DLD1 (cell line): ENCODE measurements around the gene LIG4.
"Not testable (repeated sequence)": the region's sequence is repeated elsewhere in the genome, so short reads cannot be mapped to it uniquely, and the experiment has no call there.

Experiments used
- in situ Hi-C: cut with HindIII; loops from 2 replicates; pipeline ENCODE4 v1.10.0; 2017; ENCODE audit warnings: low sequenced_read_pairs

LIG4 gene

DNA sequence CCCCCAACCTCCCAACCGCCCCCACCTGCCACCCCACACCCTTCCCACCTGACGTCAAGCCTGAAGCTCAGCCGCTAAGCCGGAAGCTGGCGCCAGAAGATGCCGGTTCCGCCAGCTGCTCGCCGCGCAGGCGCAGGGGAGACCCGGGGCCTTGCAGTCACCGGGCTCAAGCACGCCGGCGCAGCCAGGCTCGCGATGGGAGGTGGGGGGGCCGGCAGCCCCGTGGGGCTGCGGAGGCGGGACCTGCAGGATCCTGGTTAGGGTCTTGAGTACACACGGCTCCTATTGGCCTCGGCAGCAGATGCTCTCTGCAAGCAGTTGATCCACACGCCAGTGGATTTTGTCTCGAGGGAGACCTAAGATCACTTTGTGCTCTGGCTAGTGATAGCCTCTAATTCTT, at the start of gene LIG4:
TSS of gene LIG4 (minus strand) at position 101 of the 400 bp plus-strand sequence. CDS start 4,268 bp downstream, outside the sequence.
- in situ Hi-C loops = no loop called here

GRCh38 chr13:108263621-108264355, 48.5 kb upstream of the LIG4 start:
- in situ Hi-C loops = no loop called here

DNA sequence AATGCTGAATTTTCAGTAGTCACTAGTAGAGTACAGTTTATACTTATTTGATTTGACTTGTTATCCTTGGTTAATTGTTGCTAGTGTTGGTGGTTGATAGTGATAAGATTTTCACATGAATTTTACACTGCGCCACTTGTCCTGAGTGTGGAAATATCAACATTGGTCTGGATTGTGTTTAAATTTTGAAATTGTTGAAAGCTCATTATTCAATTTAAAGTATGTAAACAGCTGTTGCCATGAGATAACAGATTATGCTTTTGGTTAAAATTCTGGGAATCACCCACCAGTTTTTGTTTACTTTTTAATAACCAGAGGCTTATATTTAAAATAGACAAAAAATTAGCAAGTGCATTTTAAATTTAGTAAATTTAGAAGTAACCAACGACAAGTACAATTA, 41.9 kb upstream of the LIG4 start:
- in situ Hi-C loops = no loop called here

GRCh38 chr13:108249150-108249549, 33.8 kb upstream of the LIG4 start:
- in situ Hi-C loops = no loop called here

DNA sequence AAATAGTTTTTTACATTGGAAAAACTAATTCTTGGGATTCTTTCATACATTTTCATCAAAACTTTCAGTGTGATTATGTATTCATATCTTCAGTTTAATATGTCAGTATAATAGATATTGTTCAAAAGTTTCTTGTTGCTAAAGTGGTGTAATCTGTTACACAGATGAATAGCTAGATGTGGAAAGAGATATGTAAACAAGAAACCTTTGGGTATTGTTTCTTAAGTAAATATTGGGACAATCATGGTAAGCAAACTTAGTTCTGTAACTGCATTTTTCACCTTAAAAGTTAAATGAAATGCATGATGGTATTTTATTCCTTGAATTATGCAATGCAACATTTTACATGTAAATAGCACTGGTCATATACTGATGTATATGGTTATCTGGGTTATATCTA, 15.0 kb upstream of the LIG4 start:
- in situ Hi-C loops = no loop called here

GRCh38 chr13:108227651-108228272, 12.4 kb upstream of the LIG4 start:
- in situ Hi-C loops = no loop called here

- in situ Hi-C loops = no loop called here
These were observed 10.8 kb upstream of the LIG4 start for GRCh38 chr13:108226184-108226583.

- in situ Hi-C loops = no loop called here
These were observed 10.1 kb upstream of the LIG4 start for GRCh38 chr13:108225440-108225839.

GRCh38 chr13:108223687-108224503, 8.6 kb upstream of the LIG4 start:
- in situ Hi-C loops = no loop called here

DNA sequence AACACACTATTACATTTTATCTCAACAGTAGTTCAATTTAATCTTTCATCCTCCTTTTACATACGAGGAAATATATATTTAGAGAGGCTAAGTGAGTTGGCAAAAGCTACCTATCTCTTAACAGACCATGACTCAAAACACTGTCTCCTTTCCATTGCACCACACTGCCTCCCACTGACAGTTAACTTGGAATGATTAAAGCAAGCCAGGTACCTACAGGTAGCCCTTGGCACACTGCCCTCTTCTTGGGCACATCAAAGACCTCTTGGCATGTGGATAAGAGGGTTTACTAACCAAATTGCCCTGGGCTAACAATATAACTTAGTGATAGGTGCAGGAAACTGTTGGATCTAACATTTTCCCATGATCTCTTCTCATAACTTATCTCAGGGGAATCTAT, 4.7 kb upstream of the LIG4 start:
- in situ Hi-C loops = no loop called here

DNA sequence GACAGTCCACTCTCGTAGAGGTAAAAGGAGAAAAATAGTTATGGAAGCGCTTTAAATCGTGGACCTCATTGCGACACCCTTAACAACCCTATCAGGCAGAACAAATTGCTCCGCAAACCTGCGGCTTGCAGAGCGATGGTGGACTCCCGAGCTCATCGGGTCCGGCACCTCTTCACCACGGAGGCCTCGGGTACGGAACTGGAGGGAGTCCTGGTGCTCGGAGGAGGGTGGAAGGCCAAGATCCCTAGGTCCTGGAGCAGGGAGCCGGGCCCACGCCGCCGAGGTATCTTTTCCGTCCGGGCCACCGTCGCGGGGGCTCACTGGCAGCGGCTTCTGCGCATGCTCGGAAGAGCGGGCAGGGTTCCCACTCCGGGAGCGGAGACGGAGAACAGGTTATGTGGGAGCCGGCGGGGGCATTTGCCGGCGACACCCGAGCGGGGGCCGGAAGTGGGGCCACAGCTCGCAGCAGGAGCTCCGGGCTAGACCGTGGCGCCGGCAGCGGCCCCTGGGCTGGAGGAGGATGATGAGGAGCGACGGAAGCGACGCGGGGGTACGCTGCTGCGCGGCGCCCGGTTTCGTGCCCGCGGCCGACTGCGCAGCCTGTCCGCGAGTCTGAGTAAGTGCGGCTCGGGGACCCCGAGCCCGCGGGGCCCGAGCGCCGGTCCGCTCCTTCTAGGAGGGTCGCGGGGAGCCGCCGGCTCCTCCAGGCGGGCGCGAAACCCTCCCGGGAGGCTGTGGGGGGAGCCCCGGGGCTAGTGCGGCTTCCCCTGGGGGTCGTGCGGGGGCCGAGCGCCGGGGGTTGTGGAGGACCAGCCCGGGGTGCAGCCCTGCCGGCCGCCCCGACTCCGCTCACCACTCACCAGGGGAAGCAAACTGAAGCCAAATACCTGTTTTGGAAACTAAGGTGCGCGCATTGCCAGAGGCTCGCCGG, 3.0 kb upstream of the LIG4 start, which contains the start of gene ABHD13:
TSS of gene ABHD13 (plus strand) at position 349 of the 931 bp plus-strand sequence. CDS start 10,827 bp downstream, outside the sequence.
- in situ Hi-C loops = no loop called here

- in situ Hi-C loops = not testable (repeated sequence)
These were observed 2.1 kb upstream of the LIG4 start for GRCh38 chr13:108217307-108218043.

GRCh38 chr13:108214441-108215271, 680 bp downstream of the LIG4 start:
- in situ Hi-C loops = no loop called here

GRCh38 chr13:108213946-108214345, 1.4 kb downstream of the LIG4 start:
- in situ Hi-C loops = no loop called here

DNA sequence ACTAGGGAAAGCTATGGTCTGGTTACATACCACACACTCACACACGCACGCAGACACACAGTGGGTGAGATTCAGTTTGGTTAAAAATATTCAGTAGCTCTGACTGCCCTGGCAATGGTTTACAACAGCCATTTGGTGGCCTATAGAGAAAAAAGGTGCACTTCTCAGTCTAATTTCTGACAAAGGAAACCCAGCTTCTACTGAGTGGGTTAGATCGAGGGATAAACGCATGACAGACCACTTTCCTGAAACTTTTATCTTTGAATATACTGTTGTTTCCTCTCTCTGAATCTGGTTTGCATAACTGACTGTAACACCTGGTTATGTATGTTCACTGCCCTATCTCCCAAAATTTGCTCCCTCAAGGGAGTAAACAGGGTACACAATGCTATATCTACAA, 2.5 kb downstream of the LIG4 start:
- in situ Hi-C loops = no loop called here

DNA sequence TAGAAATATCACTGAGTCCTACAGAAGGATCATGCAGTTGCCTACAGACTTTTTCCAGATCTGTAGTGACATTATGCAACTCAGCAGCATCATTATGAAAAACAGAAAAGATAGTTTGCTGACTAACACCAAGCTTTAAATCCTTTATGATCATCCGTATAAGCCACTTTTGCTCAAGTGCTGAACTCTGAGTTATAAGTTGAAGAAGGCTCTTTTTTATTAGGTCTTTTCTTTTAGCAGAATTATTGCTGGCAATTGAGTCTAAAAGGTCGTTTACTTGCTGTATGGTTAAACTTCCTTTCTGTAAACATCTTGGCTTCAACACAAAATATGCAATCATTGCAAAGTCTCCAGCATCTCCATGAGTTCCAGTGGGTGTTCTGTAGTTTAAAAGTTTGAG, 4.8 kb downstream of the LIG4 start:
- in situ Hi-C loops = no loop called here

GRCh38 chr13:108200781-108201398, 14.4 kb downstream of the LIG4 start:
- in situ Hi-C loops = no loop called here

- in situ Hi-C loops = no loop called here
These were observed 19.5 kb downstream of the LIG4 start for GRCh38 chr13:108195861-108196260.

GRCh38 chr13:108195146-108195545, 20.2 kb downstream of the LIG4 start:
- in situ Hi-C loops = no loop called here
